Activated CD4-positive, CD25-positive, alpha-beta regulatory T cell treated with anti-CD3 and anti-CD28 coated beads, Interleukin-2, amount 50 U/mL, for 24 hours (primary cell): ENCODE results near the gene PRR30.
"Not testable (repeated sequence)": the region's sequence is repeated elsewhere in the genome, so short reads cannot be mapped to it uniquely, and the experiment has no call there.

Experiments used
- ATAC-seq, 2 donors: fragments of 150-1000 bp; cut with Tn5 transposase; one replicate each; pipeline ENCODE4 v1.10.0; 2021; ENCODE audit warnings: mild to moderate bottlenecking in 1 of 2, moderate library complexity in 1 of 2

Gene PRR30

DNA sequence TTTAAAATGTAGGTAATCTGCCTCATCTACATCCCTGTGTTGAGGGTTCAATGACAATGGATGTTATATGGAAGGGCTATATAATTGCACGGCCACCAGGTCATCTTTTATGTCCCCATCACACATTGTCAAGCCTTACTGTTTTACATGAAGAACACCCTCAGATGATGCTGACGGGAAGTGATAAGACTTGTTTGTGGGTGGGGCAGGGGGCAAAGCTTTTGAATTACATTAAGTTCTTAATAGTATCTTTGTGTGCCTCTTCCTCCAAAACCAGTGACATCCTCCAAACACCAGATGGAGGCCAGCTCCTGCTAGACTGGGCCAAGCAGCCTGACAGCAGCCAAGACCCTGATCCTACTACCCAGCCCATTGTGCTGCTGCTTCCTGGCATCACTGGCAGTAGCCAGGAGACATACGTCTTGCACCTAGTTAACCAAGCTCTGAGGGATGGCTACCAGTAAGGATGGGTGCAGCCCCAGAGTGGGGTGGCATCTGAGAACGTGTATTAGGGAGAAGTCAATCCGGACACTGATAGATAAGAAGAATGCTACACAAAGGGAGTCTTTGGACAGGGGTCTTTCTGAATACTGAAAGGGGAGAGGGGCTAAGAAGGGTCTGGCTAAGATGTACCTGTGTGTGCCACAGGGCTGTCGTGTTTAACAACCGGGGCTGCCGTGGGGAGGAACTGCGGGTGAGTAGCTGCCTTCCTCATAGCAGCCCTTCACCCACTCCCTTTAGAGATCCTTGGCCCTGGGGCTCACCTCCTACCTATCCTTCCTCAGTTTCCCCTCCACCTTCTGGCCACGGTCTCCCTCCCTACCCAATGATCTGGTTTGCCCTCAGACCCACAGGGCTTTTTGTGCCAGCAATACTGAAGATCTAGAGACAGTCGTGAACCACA is 10.3 kb downstream of the PRR30 start:
- no peak for ATAC-seq

DNA sequence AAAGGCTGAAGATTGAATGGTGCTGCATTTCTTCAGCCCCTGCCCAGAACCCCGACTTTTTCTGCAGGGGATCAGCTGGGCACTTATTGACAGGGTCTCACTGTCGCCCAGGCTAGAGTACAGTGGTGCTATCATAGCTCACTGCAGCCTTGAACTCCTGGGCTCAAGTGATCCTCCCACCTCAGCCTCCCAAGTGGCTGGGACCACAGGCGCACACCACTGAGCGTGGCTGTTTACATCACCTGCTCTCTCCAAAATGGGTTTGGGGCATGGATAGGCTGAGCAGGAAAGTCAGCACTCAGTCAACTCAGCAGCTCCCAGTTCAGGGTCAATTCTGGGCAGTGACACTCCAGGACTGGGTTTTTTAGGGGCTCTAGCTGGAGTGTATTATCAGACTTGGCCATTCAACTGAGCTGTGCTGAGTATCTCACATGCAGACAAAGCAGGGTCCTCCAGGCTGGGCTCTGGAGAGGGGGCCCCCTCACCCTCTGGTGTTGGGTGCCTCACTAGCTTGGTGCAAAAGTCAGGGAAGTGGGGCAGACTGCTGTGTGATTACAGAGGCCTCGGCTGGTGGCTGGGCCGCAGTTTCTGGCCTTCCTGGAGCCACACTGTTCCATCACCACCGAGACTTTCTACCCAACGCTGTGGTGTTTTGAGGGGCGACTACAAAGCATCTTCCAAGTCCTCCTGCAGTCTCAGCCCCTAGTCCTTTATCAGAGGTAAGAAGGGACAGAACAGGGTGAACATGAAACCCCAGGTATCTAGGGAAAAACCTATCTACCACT is 11.1 kb downstream of the PRR30 start:
- ATAC-seq: no peak

DNA sequence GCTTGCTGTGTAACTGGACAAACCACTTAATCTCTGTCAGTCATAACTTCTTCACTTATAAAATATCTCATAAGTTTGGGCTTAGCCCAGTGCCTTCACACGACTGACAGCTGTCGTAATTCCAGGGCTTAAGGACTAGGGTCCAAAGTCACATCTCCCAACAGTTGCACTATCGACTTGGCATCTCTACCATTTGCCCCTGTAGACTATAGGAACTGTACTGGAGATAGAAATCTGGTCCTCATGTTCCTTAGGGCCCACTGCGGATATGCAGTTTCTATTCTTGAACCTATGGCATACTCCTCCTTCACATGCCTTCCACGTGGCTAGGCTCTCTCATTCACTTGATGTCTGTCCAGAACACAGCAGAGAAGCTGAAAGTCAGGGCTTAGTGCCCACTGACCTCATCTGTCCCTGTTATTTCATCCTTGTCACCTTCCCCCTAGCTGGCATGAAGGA is 12.9 kb downstream of the PRR30 start:
- ATAC-seq: no peak

DNA sequence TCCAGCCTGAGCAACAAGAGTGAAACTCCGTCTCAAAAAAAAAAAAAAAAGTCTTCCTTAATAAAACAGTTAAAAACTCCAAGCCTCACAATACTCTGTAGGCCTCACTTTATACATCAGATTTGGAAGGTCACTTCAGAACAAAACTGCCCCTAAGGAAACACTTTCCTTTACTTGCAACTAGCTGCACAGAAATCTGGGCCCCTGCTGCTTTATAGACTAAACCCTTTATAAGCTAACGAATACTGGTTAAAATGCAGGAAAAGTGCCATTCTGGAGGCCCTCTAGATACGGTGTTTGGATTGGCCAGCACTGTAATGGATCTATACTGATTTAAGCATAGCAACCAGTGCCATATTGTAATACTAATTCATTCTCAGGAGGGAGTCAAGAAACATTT is 14.1 kb downstream of the PRR30 start:
- ATAC-seq: no peak

DNA sequence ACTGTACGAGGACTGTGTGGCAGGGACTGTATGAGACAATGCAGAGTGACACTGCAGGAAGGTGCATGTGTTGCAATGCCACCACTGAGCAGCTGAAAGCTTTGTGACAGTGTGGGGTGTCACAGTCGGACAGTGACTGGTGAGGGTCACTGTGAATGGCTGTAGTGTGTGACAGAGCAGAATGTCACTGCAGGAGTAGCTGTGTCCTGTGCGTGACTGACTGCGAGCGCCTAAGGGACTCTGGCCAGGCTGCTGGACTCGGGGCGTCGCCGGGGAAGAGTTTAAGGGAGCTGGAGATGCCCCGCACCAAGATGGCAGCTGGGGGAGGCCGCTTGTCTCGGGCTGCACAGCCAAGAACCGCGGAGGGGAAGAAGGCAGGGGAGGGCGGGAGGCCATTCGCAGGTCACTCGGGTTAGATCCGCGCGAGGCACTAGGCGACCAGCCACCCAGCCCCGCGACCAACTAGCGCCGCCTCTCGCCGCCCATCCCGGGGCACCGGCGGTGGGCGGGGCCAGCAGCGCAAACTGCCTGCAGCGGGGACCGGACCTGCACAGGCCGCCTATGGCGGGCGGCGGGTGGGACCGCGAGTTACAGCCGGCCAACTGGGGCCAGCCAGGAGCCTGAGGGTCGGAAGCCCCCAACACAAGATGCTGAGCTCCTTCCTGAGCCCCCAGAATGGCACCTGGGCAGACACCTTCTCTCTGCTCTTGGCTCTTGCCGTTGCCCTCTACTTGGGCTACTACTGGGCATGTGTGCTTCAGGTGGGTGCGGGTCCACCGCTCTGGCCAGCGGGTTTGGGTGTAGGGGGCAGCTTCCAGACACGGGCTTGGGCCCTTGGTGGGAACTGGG is 15.7 kb downstream of the PRR30 start, which contains the start of gene ABHD1:
Gene ABHD1 (plus strand): TSS at position 514 of the 849 bp plus-strand sequence. CDS start 134 bp downstream, at position 648.
- peak; percentile 82 to 84 for ATAC-seq

DNA sequence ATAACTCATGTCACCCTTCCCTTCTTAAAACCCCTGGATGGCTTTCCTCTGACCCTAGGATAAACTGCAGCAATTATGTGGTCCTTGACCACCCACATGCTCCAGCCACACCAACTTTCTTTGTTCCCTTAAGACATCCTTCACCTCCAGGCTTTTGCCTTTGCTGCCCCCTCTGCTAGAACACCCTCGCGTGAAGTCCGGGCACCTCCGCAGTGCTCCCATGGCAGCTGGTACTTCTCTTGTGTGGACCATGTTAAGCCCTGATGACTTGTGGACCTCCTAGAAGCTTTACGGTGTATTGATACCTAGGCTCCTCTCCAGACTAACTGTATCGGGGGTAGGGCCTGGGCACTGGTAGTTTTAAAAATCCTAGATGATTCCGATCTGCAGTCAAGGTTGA is 16.4 kb downstream of the PRR30 start:
- no peak for ATAC-seq

DNA sequence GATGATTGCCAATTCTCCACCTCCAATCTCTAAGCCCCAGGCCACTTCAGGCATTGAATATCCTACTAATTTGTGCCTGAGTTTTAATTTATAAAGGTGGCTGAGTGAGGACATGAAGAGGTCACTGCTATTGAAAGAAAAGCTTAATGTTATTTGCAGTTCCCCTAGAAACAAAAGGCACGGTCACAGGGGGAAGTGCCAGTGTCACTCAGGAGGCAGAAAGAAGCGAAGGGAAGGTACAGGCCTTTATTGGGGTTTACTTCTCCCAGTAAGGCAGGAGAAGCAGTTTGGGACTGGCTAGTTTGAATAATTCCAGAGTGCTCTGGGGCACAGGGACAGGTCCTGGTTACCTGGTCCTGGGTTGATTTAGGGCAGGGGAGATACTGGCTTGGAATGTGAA is 17.3 kb downstream of the PRR30 start:
- no peak for ATAC-seq

DNA sequence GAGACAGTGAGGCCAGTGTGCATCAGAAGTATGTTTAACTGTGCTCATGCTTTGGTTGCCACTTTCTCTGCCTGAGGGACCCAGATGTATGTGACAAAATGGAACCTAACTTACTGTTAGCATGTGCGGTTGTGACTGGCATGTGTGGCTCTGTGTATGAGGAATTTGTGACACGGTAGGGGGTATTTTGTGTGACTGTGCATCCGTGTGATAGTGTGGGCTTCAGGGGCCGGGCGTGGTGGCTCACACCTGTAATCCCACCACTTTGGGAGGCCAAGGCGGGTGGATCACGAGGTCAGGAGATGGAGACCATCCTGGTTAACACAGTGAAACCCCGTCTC is 19.9 kb downstream of the PRR30 start:
- ATAC-seq: not testable (repeated sequence)

DNA sequence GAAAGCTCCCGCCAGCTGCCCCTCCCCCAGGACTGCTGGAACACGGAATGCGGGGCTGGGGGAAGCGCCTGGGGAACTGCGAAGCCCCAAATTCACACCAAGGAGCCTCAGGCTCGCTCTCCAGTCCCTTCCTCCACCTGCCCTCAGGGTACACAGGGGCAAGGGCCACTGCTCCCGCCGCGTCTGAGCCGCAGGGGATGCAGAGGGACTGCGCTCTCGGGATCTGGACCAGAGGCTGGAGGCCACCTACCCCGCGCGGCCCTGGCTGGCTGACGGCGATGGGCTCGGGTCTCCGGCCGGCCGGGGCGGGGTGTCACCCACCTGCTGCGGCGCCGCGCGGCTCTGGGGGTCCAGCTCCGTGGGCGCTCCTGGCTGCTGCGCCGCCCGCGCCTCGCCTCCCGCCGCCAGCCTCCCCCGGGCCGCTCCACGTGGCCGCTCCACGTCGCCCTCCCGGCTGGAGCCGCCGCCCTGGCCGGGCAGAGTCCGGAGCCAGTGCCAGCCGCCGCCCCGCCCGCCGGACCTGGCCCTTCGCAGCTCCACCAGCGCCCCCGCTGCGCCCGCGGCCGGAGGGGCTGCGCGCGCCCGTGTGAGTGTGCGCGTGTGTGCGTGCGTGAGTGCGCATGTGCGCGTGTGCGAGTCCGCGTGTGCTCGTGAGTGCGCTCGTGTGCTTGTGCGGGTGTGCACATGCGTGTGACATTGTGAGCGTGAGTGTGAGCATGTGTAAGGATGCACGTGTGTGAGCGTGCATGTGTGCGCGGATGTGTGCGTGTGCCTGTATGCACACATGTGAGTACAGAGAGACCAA is 20.5 kb downstream of the PRR30 start, which contains the start of gene CGREF1:
Gene CGREF1 (minus strand): TSS at position 604 of the 805 bp plus-strand sequence. CDS start 14,762 bp downstream, outside the sequence.
- ATAC-seq: peak in 1 of 2 donors; percentile 8

DNA sequence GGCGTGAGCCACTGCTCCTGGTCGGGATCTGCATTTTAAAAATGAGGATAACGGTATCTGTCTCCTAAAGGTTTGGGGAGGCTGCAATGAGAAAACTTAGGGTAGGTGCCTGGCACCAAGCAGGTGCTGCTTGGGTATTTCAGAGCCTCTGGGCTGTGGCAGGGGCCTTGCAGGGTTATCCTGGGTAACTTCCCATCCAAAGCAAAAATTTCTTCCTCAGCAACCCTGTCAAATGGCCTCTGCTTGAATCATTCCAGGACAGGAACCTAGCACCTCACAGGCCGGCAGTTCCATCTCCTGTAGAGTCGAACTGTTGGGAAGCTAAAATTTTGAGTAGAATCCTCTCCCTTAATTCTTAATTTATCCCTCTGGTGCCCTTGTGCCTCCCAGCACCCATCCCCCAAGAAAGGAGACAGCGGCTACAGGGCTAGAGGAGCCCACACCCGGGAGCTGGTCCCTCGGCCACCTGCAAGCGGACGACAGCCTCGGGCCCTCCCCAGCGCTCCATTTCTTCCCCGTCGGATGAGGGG is 21.1 kb downstream of the PRR30 start:
- no peak for ATAC-seq

DNA sequence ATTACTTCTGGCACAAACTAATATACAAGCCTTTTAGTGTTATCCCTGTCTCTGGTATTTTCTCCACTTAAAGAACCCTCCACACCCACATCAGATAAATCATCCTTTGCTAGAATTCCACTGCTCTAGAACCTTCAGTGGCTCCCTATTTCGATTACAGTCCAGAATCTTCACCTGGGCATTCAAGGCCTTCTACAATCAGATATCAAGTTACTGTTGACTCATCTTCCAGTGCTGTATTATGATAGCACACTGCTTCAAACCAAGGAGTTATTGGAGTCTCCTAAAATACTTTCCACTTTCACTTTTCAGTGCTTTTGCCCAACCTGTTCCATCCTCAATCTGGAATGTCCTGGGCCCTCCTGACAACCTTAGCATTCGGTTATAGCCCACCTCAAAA is 23.7 kb downstream of the PRR30 start:
- ATAC-seq: no peak

DNA sequence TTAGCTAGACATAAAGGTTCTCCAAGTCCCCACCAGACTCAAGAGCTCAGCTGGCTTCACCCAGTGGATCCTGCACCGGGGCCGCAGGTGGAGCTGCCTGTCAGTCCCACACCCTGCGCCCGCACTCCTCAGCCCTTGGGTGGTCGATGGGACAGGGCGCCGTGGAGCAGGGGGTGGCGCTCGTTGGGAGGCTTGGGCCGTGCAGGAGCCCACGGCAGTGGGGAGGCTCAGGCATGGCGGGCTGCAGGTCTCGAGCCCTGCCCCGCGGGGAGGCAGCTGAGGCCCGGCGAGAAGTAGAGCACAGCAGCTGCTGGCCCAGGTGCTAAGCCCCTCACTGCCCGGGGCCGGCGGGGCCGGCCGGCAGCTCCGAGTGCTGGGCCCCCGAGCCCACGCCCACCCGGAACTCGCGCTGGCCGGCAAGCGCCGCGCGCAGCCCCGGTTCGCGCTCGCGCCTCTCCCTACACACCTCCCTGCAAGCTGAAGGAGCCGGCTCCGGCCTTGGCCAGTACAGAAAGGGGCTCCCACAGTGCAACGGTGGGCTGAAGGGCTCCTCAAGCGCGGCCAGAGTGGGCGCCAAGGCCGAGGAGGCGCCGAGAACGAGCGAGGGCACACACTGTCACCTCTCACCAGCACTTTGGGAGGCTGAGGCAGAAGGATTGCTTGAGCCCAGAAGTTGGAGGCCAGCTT is 27.7 kb downstream of the PRR30 start:
- ATAC-seq: not testable (repeated sequence)

DNA sequence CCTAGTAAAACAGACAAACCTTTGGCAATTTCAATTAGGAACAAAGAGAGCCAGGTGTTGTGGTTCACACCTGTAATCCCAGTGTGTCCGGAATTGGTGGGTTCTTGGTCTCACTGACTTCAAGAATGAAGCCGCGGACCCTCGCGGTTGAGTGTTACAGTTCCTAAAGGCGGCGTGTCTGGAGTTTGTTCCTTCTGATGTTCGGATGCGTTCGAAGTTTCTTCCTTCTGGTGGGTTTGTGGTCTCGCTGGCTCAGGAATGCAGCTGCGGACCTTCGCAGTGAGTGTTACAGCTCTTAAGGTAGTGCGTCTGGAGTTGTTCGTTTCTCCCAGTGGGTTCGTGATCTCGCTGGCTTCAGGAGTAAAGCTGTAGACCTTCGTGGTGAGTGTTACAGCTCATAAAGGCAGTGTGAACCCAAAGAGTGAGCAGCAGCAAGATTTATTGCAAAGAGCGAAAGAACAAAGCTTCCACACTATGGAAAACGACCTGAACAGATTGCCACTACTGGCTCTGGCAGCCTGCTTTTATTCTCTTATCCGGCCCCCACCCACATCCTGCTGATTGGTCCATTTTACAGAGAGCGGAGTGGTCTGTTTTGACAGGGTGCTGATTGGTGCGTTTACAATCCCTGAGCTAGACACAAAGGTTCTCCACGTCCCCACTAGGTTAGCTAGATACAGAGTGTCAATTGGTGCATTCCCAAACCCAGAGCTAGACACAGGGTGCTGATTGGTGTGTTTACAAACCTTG is 28.4 kb downstream of the PRR30 start:
- not testable (repeated sequence) for ATAC-seq

DNA sequence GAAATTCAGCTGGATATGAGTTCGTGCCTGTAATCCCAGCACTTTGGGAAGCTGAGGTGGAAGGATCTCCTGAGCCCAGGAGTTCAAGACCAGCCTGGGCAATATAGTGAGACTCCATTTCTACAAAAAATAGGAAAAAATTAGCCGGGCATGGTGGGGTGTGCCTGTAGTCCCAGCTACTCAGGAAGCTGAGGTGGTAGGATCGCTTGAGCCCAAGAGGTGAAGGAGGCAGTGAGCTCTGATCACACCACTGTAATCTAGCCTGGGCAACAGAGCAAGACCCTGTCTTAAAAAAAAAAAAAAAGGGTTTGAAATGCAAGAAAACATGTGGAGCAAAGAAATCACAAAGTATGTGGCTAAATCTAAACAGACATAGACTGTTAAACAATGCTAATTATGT is 30.1 kb downstream of the PRR30 start:
- ATAC-seq: no peak

DNA sequence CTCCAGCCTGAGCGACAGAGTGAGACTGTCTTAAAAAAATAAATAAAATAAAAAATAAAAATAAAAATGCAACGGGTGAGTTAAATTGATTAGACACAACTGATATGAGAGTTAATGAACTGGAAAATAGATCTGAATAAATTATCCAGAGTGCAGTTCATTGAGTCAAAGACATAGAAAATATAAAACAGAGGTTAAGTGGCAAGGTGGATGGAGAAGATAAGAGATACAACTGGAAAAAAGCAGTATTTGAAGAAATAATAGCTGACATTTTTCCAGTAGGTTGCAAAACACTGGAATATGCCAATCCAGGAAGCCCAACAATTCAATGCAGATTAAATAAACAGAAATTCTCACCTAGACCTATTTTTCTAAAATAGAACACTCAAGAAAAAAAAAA is 31.0 kb downstream of the PRR30 start:
- ATAC-seq: no peak

DNA sequence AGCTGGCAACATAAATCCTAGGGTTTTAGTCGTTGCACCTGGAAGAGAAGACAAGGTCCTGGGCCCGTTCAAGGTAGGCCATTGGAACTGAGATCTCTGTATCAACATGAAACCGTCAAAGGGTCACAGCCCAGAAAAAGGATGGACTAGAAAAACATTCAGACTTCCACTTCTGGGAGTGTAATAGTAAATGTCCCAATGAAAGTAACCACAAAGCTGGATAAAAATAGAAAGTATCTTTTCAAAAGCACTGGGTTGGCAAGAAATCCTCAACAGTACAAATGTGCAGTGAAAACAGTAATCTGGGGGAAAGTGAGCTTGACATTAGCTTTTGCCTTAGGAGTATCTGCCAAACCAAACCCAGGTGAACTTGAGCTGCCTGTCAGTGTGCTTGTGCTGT is 33.2 kb downstream of the PRR30 start:
- ATAC-seq: no peak

DNA sequence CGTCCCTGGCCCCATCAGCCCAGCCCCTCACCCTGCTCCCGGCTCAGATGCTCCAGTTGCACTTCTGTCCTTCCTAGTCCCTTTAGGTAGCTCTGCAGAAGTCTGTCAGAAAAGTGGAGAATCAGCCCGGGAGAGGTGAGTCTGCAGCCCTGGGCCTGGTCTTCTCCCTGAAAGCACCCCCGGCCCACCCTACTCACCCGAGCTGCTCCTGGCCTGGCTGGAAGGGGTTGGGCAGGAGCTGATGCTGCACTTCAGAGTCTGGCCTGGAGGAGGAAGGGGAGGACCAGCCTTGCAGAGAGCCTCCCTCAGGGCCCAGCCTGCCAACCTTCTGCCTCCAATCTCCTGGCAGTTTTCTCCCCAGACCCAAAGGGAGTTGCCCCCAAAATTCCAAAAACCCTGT is 36.9 kb downstream of the PRR30 start:
- no peak for ATAC-seq

DNA sequence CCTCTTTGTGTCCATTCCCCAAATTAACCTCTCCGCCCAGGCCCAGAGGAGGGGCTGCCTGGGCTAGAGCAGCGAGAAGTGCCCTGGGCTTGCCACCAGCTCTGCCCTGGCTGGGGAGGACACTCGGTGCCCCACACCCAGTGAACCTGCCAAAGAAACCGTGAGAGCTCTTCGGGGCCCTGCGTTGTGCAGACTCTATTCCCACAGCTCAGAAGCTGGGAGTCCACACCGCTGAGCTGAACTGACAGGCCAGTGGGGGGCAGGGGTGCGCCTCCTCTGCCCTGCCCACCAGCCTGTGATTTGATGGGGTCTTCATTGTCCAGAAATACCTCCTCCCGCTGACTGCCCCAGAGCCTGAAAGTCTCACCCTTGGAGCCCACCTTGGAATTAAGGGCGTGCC is 39.2 kb downstream of the PRR30 start:
- ATAC-seq: no peak

DNA sequence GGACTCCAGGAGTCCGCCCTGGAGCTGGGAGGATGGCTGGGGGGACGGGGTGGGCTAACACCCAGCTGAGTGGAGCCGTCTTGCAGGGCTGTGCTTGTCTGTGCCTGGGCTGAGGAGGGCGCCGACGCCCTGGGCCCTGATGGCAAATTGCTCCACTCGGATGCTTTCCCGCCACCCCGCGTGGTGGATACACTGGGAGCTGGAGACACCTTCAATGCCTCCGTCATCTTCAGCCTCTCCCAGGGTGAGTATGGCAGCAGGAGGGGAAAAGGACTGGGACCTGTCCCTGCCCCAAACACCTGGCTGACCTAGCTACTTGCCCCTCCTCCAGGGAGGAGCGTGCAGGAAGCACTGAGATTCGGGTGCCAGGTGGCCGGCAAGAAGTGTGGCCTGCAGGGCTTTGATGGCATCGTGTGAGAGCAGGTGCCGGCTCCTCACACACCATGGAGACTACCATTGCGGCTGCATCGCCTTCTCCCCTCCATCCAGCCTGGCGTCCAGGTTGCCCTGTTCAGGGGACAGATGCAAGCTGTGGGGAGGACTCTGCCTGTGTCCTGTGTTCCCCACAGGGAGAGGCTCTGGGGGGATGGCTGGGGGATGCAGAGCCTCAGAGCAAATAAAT is 39.8 kb downstream of the PRR30 start:
- ATAC-seq: no peak

DNA sequence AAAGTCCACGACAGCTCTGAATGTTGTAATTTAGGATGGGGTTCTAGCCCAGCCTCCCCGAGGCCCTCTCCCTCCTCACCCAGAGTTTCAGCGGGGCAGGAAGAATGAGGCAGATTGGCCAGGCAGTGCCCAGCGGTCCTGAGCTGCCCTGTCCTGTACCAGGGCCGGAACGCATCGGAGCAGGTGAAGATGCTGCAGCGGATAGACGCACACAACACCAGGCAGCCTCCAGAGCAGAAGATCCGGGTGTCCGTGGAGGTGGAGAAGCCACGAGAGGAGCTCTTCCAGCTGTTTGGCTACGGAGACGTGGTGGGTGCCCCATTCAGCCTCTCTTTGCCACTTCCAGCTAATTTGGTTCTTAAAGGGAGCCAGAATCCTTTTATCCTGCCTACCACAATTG is 41.9 kb downstream of the PRR30 start:
- no peak for ATAC-seq
